HL-60 (cell line): Measurements from ENCODE around the gene PRR15L.

Experiments used
- GABPA ChIP-seq: IDR thresholded peaks from 2 replicates; pipeline ENCODE4 v1.6.1; 2012; ENCODE audit warnings: low read depth
- TF ChIP-seq, protein P1 (sequence below): IDR thresholded peaks from one replicate; pipeline ENCODE4 v1.5.1; 2011; ENCODE audit warnings: low read length, control low read depth, inconsistent platforms; ENCODE audit not compliant: insufficient read depth

DNA sequence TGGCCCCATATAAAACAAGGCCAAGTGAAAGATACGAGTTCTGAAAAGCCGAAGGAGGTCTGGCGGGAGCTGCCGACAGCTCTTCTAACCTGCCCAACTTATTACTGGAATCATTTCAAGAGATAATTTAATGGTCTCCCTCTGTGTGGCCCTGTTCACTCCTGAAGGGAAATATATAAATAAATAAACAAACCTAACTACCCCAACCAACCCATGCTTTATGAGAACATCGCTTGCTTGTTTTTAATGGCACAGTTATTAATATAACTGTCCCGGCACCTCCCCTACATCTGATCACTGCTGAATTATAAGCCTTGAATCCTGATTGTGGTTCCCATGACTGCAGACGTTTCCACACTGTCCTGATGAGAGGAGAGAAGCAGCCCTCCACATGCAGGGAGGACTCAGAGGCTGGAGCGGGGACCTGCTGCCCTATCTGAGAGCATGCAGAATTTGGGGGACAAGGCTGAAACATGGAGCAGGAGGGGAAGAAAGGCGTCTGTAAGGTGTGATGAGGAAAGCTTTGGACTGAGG is 35.4 kb upstream of the PRR15L start:
- TF ChIP-seq, protein P1, sequence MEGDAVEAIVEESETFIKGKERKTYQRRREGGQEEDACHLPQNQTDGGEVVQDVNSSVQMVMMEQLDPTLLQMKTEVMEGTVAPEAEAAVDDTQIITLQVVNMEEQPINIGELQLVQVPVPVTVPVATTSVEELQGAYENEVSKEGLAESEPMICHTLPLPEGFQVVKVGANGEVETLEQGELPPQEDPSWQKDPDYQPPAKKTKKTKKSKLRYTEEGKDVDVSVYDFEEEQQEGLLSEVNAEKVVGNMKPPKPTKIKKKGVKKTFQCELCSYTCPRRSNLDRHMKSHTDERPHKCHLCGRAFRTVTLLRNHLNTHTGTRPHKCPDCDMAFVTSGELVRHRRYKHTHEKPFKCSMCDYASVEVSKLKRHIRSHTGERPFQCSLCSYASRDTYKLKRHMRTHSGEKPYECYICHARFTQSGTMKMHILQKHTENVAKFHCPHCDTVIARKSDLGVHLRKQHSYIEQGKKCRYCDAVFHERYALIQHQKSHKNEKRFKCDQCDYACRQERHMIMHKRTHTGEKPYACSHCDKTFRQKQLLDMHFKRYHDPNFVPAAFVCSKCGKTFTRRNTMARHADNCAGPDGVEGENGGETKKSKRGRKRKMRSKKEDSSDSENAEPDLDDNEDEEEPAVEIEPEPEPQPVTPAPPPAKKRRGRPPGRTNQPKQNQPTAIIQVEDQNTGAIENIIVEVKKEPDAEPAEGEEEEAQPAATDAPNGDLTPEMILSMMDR: no peak
- TF ChIP-seq GABPA: no peak
